Aorta (tissue), 5 donors: ENCODE results near the gene POLR2J2. TPM values are rescaled to one million over a fixed set of nuclear protein-coding genes. Genes with fewer than 3 reads are reported as not detected.
"Not testable (repeated sequence)": the region's sequence is repeated elsewhere in the genome, so short reads cannot be mapped to it uniquely, and the experiment has no call there.

Experiments used
- ATAC-seq: fragments of 200-7000 bp; cut with Tn5 transposase; one replicate; pipeline ENCODE4 v1.9.1; 2022; ENCODE audit warnings: moderate library complexity; ENCODE audit not compliant: low FRiP score
- DNase-seq, 2 donors: peaks; one replicate each; pipeline ENCODE4 v3.0.0-alpha.2; 2020
- H3K27ac ChIP-seq, 2 donors: one replicate each; pipeline ENCODE4 v1.5.1; 2013; ENCODE audit warnings: low read length in 2 of 2, mild to moderate bottlenecking in 2 of 2, moderate library complexity in 2 of 2, control low read depth in 1 of 2, inconsistent platforms in 1 of 2, low read depth in 1 of 2
- H3K27me3 ChIP-seq, 2 donors: one replicate each; pipeline ENCODE4 v1.6.1; 2013; ENCODE audit warnings: control low read depth in 1 of 2, low read length in 1 of 2, mild to moderate bottlenecking in 1 of 2, moderate library complexity in 1 of 2; ENCODE audit not compliant: insufficient read depth in 2 of 2, control insufficient read depth in 1 of 2
- H3K36me3 ChIP-seq, 2 donors: one replicate each; pipeline ENCODE4 v1.6.1; 2013; ENCODE audit warnings: control low read depth in 1 of 2, low read length in 1 of 2, mild to moderate bottlenecking in 1 of 2; ENCODE audit not compliant: insufficient read depth in 2 of 2, control insufficient read depth in 1 of 2
- H3K4me1 ChIP-seq, 2 donors: one replicate each; pipeline ENCODE4 v1.6.1; 2013; ENCODE audit warnings: low read length in 2 of 2, control low read depth in 1 of 2, mild to moderate bottlenecking in 1 of 2, moderate library complexity in 1 of 2; ENCODE audit not compliant: insufficient read depth in 2 of 2, control insufficient read depth in 1 of 2
- H3K4me3 ChIP-seq, 2 donors: one replicate each; pipeline ENCODE4 v1.5.1; 2013; ENCODE audit warnings: low read length in 2 of 2, control low read depth in 1 of 2, mild to moderate bottlenecking in 1 of 2
- H3K9me3 ChIP-seq: one replicate; pipeline ENCODE4 v1.6.1; 2013; ENCODE audit warnings: mild to moderate bottlenecking, low read length; ENCODE audit not compliant: control insufficient read depth
- WGBS, 2 donors: extraction: QIAGEN DNeasy Blood & Tissue Kit; methylation state at CpG; one replicate each; pipeline ENCODE4 v1.1.7; 2013; 5-methylcytosine and 5-hydroxymethylcytosine counted together
- intact Hi-C, 2 donors: fragments of 100-400 bp; cut with DNase I; formaldehyde crosslinking; loops; one replicate each; pipeline versions ENCODE4 v1.14.2 to v1.15.0; 2022
- long read RNA-seq, 2 donors: library from polyadenylated mRNA; unstranded; transcript quantifications; one replicate each; pipeline ENCODE4 v2.0.0, GENCODE V29; 2020 to 2021
- polyA plus RNA-seq, 2 donors: library from polyadenylated mRNA; stranded (reverse); fragments of 200-250 nt; gene quantifications; one replicate each; pipeline ENCODE4 v1.2.3, GENCODE V29; 2013
- total RNA-seq, 2 donors: library from RNA; stranded (reverse); fragmentation: NEBNext Ultra II Directional; extraction: Animal tissue kit (Norgen Biotek cat#: 25700); gene quantifications; one replicate each; pipeline ENCODE4 v1.2.1, GENCODE V29; 2021
- donor health status: healthy with polysubstance abuse.
- donor health status: Bipolar disorder and iron deficiency.
- donor health status: DM: no; HTN: no; CAD: no.
- donor health status: DM: no; HTN: no; CAD: no.
- donor health status: DM: yes; HTN: yes; CAD: no.

Gene POLR2J2
- total RNA-seq: 10 to 100 TPM in 1 of 2 donors, 1 to 10 TPM in 1; 10.0 to 22.1 TPM
- polyA plus RNA-seq: 1 to 10 TPM in 1 of 2 donors, not detected in 1; 4.4 TPM
- long read RNA-seq, donor 1, partial matches to known transcripts: 1 of 4 reads
- long read RNA-seq, donor 1, other reads (novel, unspliced or antisense): 0 of 4 reads
- long read RNA-seq, donor 2, partial matches to known transcripts: 0 of 2 reads
- long read RNA-seq, donor 2, other reads (novel, unspliced or antisense): 0 of 2 reads

DNA sequence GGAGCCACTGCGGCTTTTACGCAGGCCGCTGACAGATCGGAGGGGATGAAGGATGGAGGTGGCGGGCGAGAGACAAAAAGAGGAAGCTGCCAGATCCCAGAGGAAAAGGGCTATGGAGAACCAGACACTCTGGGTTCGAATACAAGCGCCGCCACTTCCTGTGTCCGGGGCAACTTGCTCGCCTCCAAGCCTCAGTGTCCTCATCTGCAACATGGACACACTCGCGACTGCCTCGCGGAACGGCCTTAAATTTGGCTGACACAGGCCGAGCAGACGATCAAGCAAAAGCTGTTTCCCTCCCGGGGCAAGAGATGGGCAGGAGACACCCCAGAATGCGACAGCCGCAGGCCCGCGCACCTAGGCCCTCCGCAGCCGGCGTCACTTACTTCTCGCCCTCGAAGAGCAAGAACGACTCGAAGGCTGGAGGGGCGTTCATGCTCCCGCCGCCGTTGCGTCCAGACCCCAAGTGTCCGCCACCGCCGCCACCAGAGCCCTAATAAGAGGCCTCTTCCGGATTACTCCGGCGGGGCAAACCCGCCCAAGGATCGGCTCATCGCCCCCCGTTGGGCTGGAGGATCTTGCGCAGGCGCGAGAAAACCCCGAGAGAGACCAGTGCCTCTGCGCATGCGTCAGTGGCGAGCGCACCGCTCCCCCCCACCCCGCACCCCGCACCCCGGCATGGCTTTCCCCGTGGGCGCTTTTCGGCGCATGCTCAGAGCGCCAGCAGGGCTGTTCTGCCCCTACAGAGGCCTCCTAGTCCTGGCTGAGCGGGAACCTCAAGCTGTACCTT lies at the start of gene POLR2J2:
Gene POLR2J2 (minus strand): TSS at position 498 of the 790 bp plus-strand sequence. CDS start 62 bp downstream, at position 436.
- H3K36me3 ChIP-seq, H3K4me1 ChIP-seq, intact Hi-C loops, H3K4me3 ChIP-seq, DNase-seq, H3K27me3 ChIP-seq, H3K9me3 ChIP-seq, H3K27ac ChIP-seq: not testable (repeated sequence)
- peak; percentile 72 for ATAC-seq
- whole genome bisulfite sequencing, 2 donors: 0% methylated on average over 8 to 40 of the region's 63 CpGs

DNA sequence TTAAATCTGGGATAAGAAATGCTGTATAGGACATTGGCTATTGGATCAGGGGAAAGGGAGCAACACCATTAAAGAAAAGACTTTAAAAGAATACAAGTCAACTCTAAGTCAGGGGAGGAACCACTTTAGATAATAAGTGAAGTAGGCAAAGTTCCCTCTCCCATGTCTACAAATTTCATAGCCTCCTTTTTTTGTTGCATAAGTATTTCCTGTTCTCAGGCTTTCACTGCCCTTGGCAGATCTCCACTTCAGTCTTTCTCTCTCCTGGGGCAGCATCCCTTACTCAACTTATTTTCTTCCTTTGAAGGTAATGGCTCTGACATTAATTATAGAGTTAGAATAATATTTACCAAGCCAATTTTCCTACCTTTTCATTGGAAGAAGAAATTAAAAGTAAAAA lies 47.0 kb upstream of the POLR2J2 start:
- H3K9me3 ChIP-seq, H3K4me3 ChIP-seq, intact Hi-C loops, H3K27me3 ChIP-seq, DNase-seq, ATAC-seq, H3K27ac ChIP-seq, H3K4me1 ChIP-seq, H3K36me3 ChIP-seq: not testable (repeated sequence)

GRCh38 chr7:102715718-102716117 lies 44.3 kb upstream of the POLR2J2 start:
- H3K4me1 ChIP-seq, DNase-seq, H3K9me3 ChIP-seq, H3K36me3 ChIP-seq, H3K4me3 ChIP-seq, H3K27ac ChIP-seq, H3K27me3 ChIP-seq, intact Hi-C loops, ATAC-seq: not testable (repeated sequence)
- WGBS, 2 donors: 49 to 63% methylated on average over 2 of the region's 3 CpGs

- H3K36me3 ChIP-seq, H3K27me3 ChIP-seq, intact Hi-C loops, H3K9me3 ChIP-seq, H3K4me1 ChIP-seq, ATAC-seq, H3K27ac ChIP-seq, H3K4me3 ChIP-seq, DNase-seq: not testable (repeated sequence)
- WGBS, 2 donors: 81 to 83% methylated on average over 4 to 5 of the region's 6 CpGs
Observed at GRCh38 chr7:102714774-102715522, 43.5 kb upstream of the POLR2J2 start.

DNA sequence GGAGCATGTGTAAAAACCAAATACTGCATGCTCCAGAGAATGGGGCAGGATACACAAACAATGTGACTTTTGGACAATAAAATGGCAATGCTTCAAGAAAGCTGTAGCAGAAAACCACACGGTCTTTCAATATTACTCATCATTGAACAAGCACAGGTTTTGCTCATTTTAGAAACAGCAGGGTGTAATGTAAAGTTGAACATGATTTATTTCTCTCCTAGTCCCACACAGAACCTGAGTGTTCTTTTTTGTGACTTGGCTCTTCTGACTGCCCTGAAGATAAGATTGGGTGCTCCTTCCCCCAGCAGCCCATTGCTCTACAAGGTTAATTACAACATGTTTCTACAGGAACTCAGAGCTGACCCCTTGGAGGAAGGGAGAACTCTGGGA lies 42.2 kb upstream of the POLR2J2 start:
- WGBS, 2 donors: no CpG with 5 or more reads among the region's 1 CpG
- ATAC-seq, H3K4me1 ChIP-seq, H3K36me3 ChIP-seq, intact Hi-C loops, H3K27me3 ChIP-seq, H3K27ac ChIP-seq, H3K4me3 ChIP-seq, DNase-seq, H3K9me3 ChIP-seq: not testable (repeated sequence)

DNA sequence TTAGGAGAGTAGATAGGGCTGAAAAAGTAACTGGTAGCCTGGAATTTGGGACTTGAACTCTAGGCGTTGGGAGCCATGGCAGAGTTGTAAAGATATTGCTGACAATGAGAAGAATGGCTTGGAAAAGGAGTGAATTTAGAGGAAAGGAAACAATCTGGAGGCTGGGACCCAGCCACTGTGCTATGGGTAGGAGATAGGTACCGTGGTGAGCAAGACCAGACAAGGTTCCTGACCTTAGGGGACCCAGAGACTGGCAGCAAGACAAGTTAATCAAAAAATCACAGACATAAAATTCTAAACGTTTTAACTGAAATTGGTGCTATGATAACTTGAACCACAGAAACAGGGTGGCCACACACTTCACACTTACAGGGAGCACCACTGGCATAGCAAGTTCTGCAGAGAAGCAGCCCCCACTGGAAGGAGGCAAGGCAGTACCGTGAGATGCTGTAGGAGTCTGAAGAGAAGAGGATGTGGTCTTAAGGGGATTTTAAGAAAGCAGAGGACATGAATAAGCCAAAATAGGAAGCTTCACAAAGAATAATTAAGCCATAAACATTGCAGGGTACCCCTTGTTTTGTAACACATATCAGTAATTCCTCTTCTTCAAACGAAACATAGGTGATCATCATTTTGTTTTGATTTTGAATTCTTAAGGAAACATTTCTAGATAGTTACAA lies 41.7 kb upstream of the POLR2J2 start:
- H3K27ac ChIP-seq, H3K4me1 ChIP-seq, H3K9me3 ChIP-seq, ATAC-seq, H3K27me3 ChIP-seq, H3K36me3 ChIP-seq, intact Hi-C loops, DNase-seq, H3K4me3 ChIP-seq: not testable (repeated sequence)
- 29 to 33% methylated on average over 5 of the region's 5 CpGs for WGBS, 2 donors

DNA sequence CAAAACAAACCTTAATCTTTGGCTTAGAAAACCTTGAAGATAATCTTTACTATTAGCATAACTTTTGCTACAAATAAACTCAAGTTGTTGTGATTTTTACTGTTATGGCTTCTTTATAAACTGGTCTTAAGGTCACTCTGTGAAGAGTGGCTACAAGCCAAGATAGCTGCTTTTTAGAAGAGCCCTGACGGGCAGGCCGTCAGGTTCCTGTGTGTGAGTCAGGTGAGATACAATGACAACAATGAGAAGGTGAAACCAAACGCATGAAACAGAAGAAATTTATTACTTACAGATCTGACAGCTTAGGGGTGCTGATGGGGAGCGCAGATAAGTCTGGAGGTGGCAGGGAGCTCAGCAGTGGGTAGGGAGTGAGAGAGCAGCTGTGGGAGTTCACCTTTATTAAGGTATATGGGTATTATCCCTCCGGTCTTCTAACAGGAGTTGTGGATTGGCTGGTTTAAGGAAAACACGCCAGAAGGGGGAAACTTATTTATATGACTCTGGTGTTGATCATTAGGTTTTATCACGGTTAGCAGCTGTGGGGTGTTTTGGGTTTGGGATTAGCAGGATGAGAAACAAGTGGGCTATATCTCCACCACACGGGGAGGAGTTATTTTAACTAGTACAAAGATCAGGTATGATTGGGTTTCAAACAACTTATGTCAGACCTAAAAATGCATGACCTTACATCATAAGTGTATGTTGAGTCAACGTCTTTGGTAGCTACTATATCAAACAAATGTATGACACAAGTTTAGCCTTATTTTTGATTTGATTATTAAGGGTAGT lies 27.7 kb upstream of the POLR2J2 start:
- DNase-seq: not testable (repeated sequence)

More for the DNA sequence above, 27.7 kb upstream of the POLR2J2 start:
- WGBS, 2 donors: 75 to 81% methylated on average over 9 of the region's 9 CpGs
- H3K4me3 ChIP-seq, H3K4me1 ChIP-seq, ATAC-seq, H3K9me3 ChIP-seq, H3K36me3 ChIP-seq, H3K27me3 ChIP-seq, H3K27ac ChIP-seq, intact Hi-C loops: not testable (repeated sequence)
